Measurements from ENCODE around the gene RBP3.

RBP3 gene

GRCh38 chr10:47319784-47320183, 28.4 kb upstream of the RBP3 start:
- no peak for DNase-seq (ENCODE audit: low read depth)

- DNase-seq (ENCODE audit: low read depth) = no peak
These were observed 27.4 kb upstream of the RBP3 start for GRCh38 chr10:47320812-47321211.

- no peak for DNase-seq (ENCODE audit: low read depth)
These were observed 26.5 kb upstream of the RBP3 start for GRCh38 chr10:47321521-47322195.

GRCh38 chr10:47322300-47323061, 25.7 kb upstream of the RBP3 start, which contains the start of gene GDF2:
TSS of gene GDF2 (plus strand) at chr10:47322454. CDS start at chr10:47322669, 215 bp downstream.
- no peak for DNase-seq (ENCODE audit: low read depth)

GRCh38 chr10:47323087-47323486, 25.1 kb upstream of the RBP3 start:
- DNase-seq (ENCODE audit: low read depth) = no peak

- DNase-seq (ENCODE audit: low read depth) = no peak
These were observed 24.4 kb upstream of the RBP3 start for GRCh38 chr10:47323636-47324296.

GRCh38 chr10:47325303-47326291, 22.6 kb upstream of the RBP3 start:
- DNase-seq (ENCODE audit: low read depth) = no peak

- no peak for DNase-seq (ENCODE audit: low read depth)
These were observed 21.7 kb upstream of the RBP3 start for GRCh38 chr10:47326306-47326926.

GRCh38 chr10:47326927-47327330, 21.2 kb upstream of the RBP3 start:
- DNase-seq (ENCODE audit: low read depth) = no peak

- DNase-seq (ENCODE audit: low read depth) = no peak
These were observed 18.3 kb upstream of the RBP3 start for GRCh38 chr10:47329855-47330254.

- no peak for DNase-seq (ENCODE audit: low read depth)
These were observed 17.8 kb upstream of the RBP3 start for GRCh38 chr10:47330366-47330765.

GRCh38 chr10:47330804-47331203, 17.4 kb upstream of the RBP3 start:
- no peak for DNase-seq (ENCODE audit: low read depth)

- no peak for DNase-seq (ENCODE audit: low read depth)
These were observed 16.7 kb upstream of the RBP3 start for GRCh38 chr10:47331491-47331890.

- no peak for DNase-seq (ENCODE audit: low read depth)
These were observed 16.2 kb upstream of the RBP3 start for GRCh38 chr10:47331954-47332353.

- DNase-seq (ENCODE audit: low read depth) = no peak
These were observed 15.8 kb upstream of the RBP3 start for GRCh38 chr10:47332371-47332770.

GRCh38 chr10:47332946-47333345, 15.2 kb upstream of the RBP3 start:
- DNase-seq (ENCODE audit: low read depth) = no peak

- DNase-seq (ENCODE audit: low read depth) = no peak
These were observed 14.6 kb upstream of the RBP3 start for GRCh38 chr10:47333532-47333931.

- DNase-seq (ENCODE audit: low read depth) = no peak
These were observed 13.5 kb upstream of the RBP3 start for GRCh38 chr10:47334466-47335295.

- DNase-seq (ENCODE audit: low read depth) = no peak
These were observed 12.3 kb upstream of the RBP3 start for GRCh38 chr10:47335906-47336305.

- DNase-seq (ENCODE audit: low read depth) = no peak
These were observed 11.6 kb upstream of the RBP3 start for GRCh38 chr10:47336387-47337134.
